SK-N-SH treated with all-trans-retinoic acid at 6 μM for 48 hours (cell line): Measurements from ENCODE around the gene KCNH5.

Source experiments
- ARNTL ChIP-seq: fragments of 450-650 bp; formaldehyde crosslinking; IDR thresholded peaks from 2 replicates; pipeline ENCODE4 v1.5.0; 2020; ENCODE audit warnings: low read depth, mild to moderate bottlenecking, moderate library complexity, borderline replicate concordance
- POU6F1 ChIP-seq: fragments of 250-450 bp; sonication (Bioruptor Pico); IDR thresholded peaks from 2 replicates; pipeline ENCODE4 v1.8.0; 2021; ENCODE audit warnings: low read depth, mild to moderate bottlenecking, moderate library complexity, borderline replicate concordance
- RARB ChIP-seq: fragments of 250-450 bp; sonication (Bioruptor Pico); IDR thresholded peaks from 2 replicates; pipeline ENCODE4 v1.8.0; 2021; ENCODE audit warnings: mild to moderate bottlenecking, moderate library complexity
- ZFP3 ChIP-seq: fragments of 250-450 bp; sonication (Bioruptor Pico); IDR thresholded peaks from 2 replicates; pipeline ENCODE4 v1.5.0; 2020; ENCODE audit warnings: mild to moderate bottlenecking, moderate library complexity
- ZFP30 ChIP-seq: fragments of 450-650 bp; formaldehyde crosslinking; IDR thresholded peaks from 2 replicates; pipeline ENCODE4 v1.5.0; 2022; ENCODE audit warnings: mild to moderate bottlenecking, moderate library complexity
- ZNF565 ChIP-seq: fragments of 450-650 bp; formaldehyde crosslinking; conservative IDR thresholded peaks from 2 replicates; pipeline ENCODE4 v1.5.0; 2020; ENCODE audit warnings: low read depth, mild to moderate bottlenecking, moderate library complexity

DNA sequence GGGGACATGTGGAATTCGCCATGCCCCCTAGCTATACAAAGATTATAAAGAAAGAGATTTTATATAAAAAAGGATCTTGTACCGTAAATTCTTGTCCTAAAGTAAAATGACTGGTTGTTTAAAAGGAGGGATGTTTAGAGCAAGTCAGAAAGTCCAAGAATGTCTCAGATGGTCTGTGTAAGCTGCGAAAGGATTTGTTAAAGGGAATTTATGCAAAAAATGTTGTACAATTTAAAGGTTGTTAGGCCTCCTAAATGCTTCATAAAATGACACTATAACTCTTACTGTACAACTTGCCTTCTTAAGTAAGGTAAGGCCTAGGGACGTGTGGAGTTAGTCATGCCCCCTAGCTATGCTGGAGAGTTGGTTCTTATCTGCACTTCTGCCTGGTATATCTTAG, 237.6 kb downstream of the KCNH5 start:
- TF ChIP-seq POU6F1 (CRISPR knock-in tag) (no peak), ARNTL (no peak), ZFP30 (CRISPR knock-in tag) (no peak), ZNF565 (CRISPR knock-in tag) (no peak), ZFP3 (CRISPR knock-in tag) (no peak), RARB (CRISPR knock-in tag) (no peak)
